GM21723 (cell line): ENCODE measurements around the gene STS.
"Not testable (repeated sequence)": the region's sequence is repeated elsewhere in the genome, so short reads cannot be mapped to it uniquely, and the experiment has no call there.

ENCODE experiments used
- ATAC-seq: cut with Tn5 transposase; IDR thresholded peaks from one replicate; pipeline ENCODE4 v1.9.1; 2021; ENCODE audit warnings: mild to moderate bottlenecking, moderate library complexity; ENCODE audit not compliant: unreplicated experiment

STS gene

DNA sequence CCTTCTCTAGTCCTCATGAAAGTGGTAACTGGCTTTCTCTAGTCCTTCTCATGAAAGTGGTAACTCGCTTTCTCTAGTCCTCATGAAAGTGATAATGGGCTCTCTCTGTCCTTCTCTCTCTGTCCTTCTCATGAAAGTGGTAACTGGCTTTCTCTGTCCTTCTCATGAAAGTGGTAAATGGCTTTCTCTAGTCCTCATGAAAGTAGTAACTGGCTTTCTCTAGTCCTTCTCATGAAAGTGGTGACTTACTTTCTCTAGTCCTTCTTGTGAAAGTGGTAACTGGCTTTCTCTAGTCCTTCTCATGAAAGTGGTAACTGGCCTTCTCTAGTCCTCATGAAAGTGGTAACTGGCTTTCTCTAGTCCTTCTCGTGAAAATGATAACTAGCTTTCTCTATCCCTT, 31.3 kb downstream of the STS start:
- not testable (repeated sequence) for ATAC-seq

DNA sequence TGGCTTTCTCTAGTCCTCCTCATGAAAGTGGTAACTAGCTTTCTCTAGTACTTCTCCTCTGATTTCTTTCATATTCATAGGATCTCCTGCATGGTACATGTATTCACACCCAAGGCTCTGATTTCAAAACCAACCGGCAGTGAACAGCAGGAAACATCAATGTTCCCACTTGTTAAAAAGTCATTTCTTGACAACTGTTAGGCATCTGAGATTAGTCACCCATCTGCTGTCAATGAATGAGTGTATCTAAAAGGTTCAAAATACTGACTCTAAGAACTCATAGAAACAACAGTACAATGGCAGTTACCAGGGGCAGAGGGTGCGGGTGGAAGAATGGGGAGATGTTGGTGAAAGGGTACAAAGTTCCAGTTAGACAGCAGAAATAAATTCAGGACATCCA, 31.9 kb downstream of the STS start:
- no peak for ATAC-seq

DNA sequence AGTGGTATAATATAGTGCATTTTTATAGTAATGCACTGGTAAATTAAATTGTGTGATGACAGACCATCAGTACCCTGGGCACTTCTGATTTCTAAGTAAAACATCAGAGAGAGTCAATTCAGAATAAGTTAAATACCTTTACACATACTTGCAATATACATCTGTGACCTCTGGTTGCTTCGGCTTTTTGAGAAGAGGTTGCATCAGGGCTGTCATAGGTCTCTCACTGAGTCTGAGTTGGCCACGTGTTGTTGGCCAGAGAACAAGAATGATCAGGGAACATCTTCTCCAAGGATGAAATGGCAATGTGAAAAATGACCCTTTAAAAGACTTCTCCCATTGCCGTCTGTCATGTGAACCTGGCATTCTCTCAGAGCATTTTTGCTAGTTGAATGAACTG, 37.3 kb downstream of the STS start:
- ATAC-seq, result no peak

DNA sequence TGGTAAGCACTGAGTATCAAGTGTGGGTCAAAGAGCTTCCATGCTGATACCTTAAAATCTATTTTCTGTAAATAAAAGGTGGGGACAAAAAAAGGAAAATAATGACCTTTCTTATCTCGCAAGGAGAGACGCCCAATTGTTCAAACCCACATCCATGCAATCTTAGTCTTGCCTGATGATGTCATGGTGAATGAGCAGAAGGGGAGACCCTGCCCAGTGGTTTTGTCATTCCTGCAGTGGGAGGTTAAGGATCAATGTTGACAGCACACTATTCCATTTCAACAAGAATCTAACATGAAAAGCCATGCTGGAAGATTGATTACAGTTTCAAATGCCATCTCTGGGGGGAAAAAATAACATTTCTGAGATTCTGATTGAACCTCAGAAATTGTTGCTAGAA, 41.2 kb downstream of the STS start:
- ATAC-seq, result no peak

DNA sequence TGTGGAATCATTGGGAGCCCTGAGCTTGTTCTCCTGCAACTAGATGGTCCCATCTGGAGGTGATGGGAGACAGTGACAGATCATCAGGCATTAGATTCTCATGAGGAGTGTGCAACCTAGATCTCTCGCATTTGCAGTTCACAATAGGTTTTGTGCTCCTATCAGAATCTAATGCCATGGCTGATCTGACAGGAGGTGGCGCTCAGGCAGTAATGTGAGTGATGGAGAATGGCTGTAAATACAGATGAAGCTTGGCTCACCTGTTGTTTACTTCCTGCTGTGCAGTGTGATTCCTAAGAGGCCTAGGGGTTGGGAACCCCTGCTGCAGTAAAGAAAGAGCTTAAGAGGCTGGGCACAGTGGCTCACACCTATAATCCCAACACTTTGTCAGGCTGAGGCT, 42.6 kb downstream of the STS start:
- no peak for ATAC-seq

DNA sequence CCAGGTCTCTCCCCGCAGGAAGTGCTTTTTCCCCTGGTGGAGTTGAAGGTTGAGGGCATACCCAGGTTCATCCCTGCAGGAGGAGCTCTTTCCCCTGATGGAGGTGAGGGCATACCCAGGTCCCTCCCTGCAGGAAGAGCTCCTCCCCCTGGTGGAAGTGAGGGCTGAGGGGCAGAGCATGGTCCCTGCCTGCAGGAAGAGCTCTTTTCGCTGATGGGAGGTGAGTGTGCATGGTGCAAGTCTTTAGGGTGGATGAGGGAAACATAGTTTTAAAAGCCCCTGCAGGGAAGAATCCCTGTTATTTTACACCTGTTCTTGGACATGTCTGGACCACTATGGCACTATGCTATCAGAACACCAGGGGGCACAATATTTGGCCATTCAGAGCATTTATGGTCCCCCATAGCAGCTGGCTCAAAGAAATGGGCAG, 44.2 kb downstream of the STS start:
- ATAC-seq, result no peak

DNA sequence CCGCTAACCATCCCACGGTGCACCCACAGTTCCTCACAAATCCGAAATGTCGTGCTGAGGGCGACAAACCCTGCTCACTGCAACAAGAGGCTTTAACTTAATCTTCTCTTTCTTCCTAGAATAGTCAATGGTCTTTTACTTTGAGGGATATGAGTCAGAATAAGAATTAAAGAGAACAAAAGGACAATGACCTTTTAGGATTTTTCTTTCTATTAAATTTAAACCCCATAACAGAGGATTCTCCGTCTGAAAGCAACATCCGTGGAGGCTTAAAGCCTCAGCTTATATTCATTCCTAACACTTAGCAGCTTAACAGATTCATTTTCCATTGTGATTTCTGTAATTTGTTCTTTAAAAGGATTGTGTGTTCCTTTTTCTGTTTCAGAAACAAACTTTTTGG, 45.4 kb downstream of the STS start:
- ATAC-seq, result no peak

DNA sequence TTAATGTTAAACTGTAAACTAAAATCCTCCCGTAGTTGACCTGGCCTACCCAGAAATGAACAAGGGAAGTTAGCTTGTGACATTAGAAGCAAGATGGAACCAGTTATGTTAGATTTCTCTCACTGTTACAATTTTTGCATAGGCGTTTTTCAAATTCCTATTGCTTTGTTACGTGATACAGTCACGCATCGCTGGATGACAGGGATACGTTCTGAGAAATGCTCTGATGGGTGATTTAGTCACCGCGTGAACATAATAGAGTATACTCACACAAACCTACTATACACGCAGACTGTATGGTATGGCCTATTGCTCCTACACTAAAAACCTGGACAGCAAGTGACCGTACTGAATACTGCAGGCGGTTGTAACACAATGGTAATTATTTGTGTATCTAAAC, 47.1 kb downstream of the STS start:
- ATAC-seq, result no peak
